Measurements from ENCODE around the gene DNAH1. TPM values are rescaled to one million over a fixed set of nuclear protein-coding genes. Genes with fewer than 3 reads are reported as not detected.
A peak's percentile ranks its signal among the peaks of the same experiment; 100 is the strongest.

Gene DNAH1
- total RNA-seq, 1 experiment from 2014 or later, result 8.3 TPM

GRCh38 chr3:52446631-52447511 is 130.8 kb downstream of the DNAH1 start:
- no peak overlapping the region for H3K27ac ChIP-seq (ENCODE audit: low read length)
- H4K20me1 ChIP-seq (ENCODE audit: insufficient read depth, low read depth, low read length), result no peaks in the 10 kb centered on the region
- peak; percentile 93 for DNase-seq
- no peak overlapping the region for H3K4me3 ChIP-seq (ENCODE audit: low read length)
- H3K9me2 ChIP-seq (replicated peaks; ENCODE audit: insufficient read depth, low read length), result no peaks in the 10 kb centered on the region
- no peaks in the 10 kb centered on the region for H3K36me3 ChIP-seq (ENCODE audit: insufficient read depth, low read length)
- H3K27me3 ChIP-seq (ENCODE audit: low read length), result no peaks in the 10 kb centered on the region
- peaks cover 6% of the 10 kb centered on the region; the same call in 1 of the 2 replicates for H3K4me1 ChIP-seq (ENCODE audit: low read length)
- no peak overlapping the region for H3K9ac ChIP-seq (ENCODE audit: low read length)
- H3K9me3 ChIP-seq (ENCODE audit: low read length), result no peaks in the 10 kb centered on the region
- H3K79me2 ChIP-seq (ENCODE audit: low read length), result no peaks in the 10 kb centered on the region
- H2AFZ ChIP-seq (ENCODE audit: low read length), result no peak overlapping the region
- no peak overlapping the region for H3K4me2 ChIP-seq (ENCODE audit: low read depth, low read length, poor library complexity, severe bottlenecking)

- H4K20me1 ChIP-seq (ENCODE audit: insufficient read depth, low read depth, low read length), result no peaks in the 10 kb centered on the region
- H3K79me2 ChIP-seq (ENCODE audit: low read length), result no peaks in the 10 kb centered on the region
- H3K4me2 ChIP-seq (ENCODE audit: low read depth, low read length, poor library complexity, severe bottlenecking), result no peak overlapping the region
- no peak overlapping the region for H2AFZ ChIP-seq (ENCODE audit: low read length)
- no peaks in the 10 kb centered on the region for H3K9me3 ChIP-seq (ENCODE audit: low read length)
- no peak overlapping the region for H3K9ac ChIP-seq (ENCODE audit: low read length)
- DNase-seq, result no peak
- no peaks in the 10 kb centered on the region for H3K36me3 ChIP-seq (ENCODE audit: insufficient read depth, low read length)
- H3K27ac ChIP-seq (ENCODE audit: low read length), result no peak overlapping the region
- peaks cover 6% of the 10 kb centered on the region; the same call in 1 of the 2 replicates for H3K4me1 ChIP-seq (ENCODE audit: low read length)
- H3K4me3 ChIP-seq (ENCODE audit: low read length), result no peak overlapping the region
- no peaks in the 10 kb centered on the region for H3K27me3 ChIP-seq (ENCODE audit: low read length)
- no peaks in the 10 kb centered on the region for H3K9me2 ChIP-seq (replicated peaks; ENCODE audit: insufficient read depth, low read length)
These were observed 131.6 kb downstream of the DNAH1 start for GRCh38 chr3:52447512-52448355.

Small RNA genes within 50 kb of the gene (small RNA-seq; reads per million reads assigned to genes)
- gene MIR135A1 (not detected), gene MIRLET7G (164 reads per million, percentile 99 among the genes with 10 or more reads in this experiment)

Other genes starting within 250 kb of the DNAH1 start
- gene POC1A, start 161.9 kb upstream of the DNAH1 start, total RNA-seq (2014; rRNA removed; shearing (Covaris generic); ENCODE audit: low replicate concordance), result 12.7 and 18.6 TPM in 2 replicates
- gene ALAS1, start 118.2 kb upstream of the DNAH1 start, total RNA-seq (2014; rRNA removed; shearing (Covaris generic); ENCODE audit: low replicate concordance), result 24.8 and 41.6 TPM in 2 replicates
- 7.4 and 26.5 TPM in 2 replicates for gene TLR9, start 90.7 kb upstream of the DNAH1 start, total RNA-seq (2014; rRNA removed; shearing (Covaris generic); ENCODE audit: low replicate concordance)
- gene TWF2, start 77.2 kb upstream of the DNAH1 start, total RNA-seq (2014; rRNA removed; shearing (Covaris generic); ENCODE audit: low replicate concordance), result 42.0 and 76.3 TPM in 2 replicates
- 25.5 and 35.4 TPM in 2 replicates for gene PPM1M, start 70.6 kb upstream of the DNAH1 start, total RNA-seq (2014; rRNA removed; shearing (Covaris generic); ENCODE audit: low replicate concordance)
- 30.4 and 42.0 TPM in 2 replicates for gene WDR82, start 37.7 kb upstream of the DNAH1 start, total RNA-seq (2014; rRNA removed; shearing (Covaris generic); ENCODE audit: low replicate concordance)
- gene GLYCTK, start 28.5 kb upstream of the DNAH1 start, total RNA-seq (2014; rRNA removed; shearing (Covaris generic); ENCODE audit: low replicate concordance), result 1.6 and 8.3 TPM in 2 replicates
- gene BAP1, start 93.7 kb downstream of the DNAH1 start, total RNA-seq (2014; rRNA removed; shearing (Covaris generic); ENCODE audit: low replicate concordance), result 45.4 and 91.1 TPM in 2 replicates
- gene PHF7, start 94.3 kb downstream of the DNAH1 start, total RNA-seq (2014; rRNA removed; shearing (Covaris generic); ENCODE audit: low replicate concordance), result 5.1 and 9.5 TPM in 2 replicates
- gene SEMA3G, start 128.8 kb downstream of the DNAH1 start, total RNA-seq (2014; rRNA removed; shearing (Covaris generic); ENCODE audit: low replicate concordance), result 0.11 TPM in 1 of 2 replicates, not detected in the other
- gene TNNC1, start 137.7 kb downstream of the DNAH1 start, total RNA-seq (2014; rRNA removed; shearing (Covaris generic); ENCODE audit: low replicate concordance), result 0.65 TPM in 1 of 2 replicates, not detected in the other
- gene NISCH, start 139.3 kb downstream of the DNAH1 start, total RNA-seq (2014; rRNA removed; shearing (Covaris generic); ENCODE audit: low replicate concordance), result 44.2 and 70.1 TPM in 2 replicates
- gene STAB1, start 179.0 kb downstream of the DNAH1 start, total RNA-seq (2014; rRNA removed; shearing (Covaris generic); ENCODE audit: low replicate concordance), result not detected in 2 replicates
- 46.5 and 47.8 TPM in 2 replicates for gene NT5DC2, start 217.5 kb downstream of the DNAH1 start, total RNA-seq (2014; rRNA removed; shearing (Covaris generic); ENCODE audit: low replicate concordance)
- gene UQCC5, start 220.3 kb downstream of the DNAH1 start, total RNA-seq (2014; rRNA removed; shearing (Covaris generic); ENCODE audit: low replicate concordance), result 23.4 and 29.7 TPM in 2 replicates

Data from Karpas-422 (cell line).